Endothelial cell (in vitro differentiated cells): ENCODE results near the gene C5. TPM values are rescaled to one million over a fixed set of nuclear protein-coding genes. Genes with fewer than 3 reads are reported as not detected.

Experiments
- DNase-seq: peaks from one replicate; pipeline ENCODE4 v3.0.0; 2021; ENCODE audit warnings: low spot score
- H3K27ac Mint-ChIP-seq: one replicate; pipeline ENCODE4 v1.8.0; 2021; ENCODE audit warnings: mixed read lengths, inconsistent platforms; ENCODE audit not compliant: unreplicated experiment
- H3K27me3 Mint-ChIP-seq: one replicate; pipeline ENCODE4 v1.8.0; 2021; ENCODE audit warnings: mild to moderate bottlenecking, moderate library complexity, mixed read lengths, inconsistent platforms; ENCODE audit not compliant: unreplicated experiment
- H3K36me3 Mint-ChIP-seq: one replicate; pipeline ENCODE4 v1.8.0; 2021; ENCODE audit warnings: mild to moderate bottlenecking, low read depth, mixed read lengths, inconsistent platforms; ENCODE audit not compliant: unreplicated experiment
- H3K4me1 Mint-ChIP-seq: one replicate; pipeline ENCODE4 v1.8.0; 2021; ENCODE audit warnings: mild to moderate bottlenecking, mixed read lengths, inconsistent platforms; ENCODE audit not compliant: unreplicated experiment
- H3K4me3 Mint-ChIP-seq: one replicate; pipeline ENCODE4 v1.8.0; 2021; ENCODE audit warnings: mild to moderate bottlenecking, mixed read lengths, inconsistent platforms; ENCODE audit not compliant: unreplicated experiment
- H3K9me3 Mint-ChIP-seq: one replicate; pipeline ENCODE4 v1.8.0; 2021; ENCODE audit warnings: mixed read lengths, inconsistent platforms; ENCODE audit not compliant: unreplicated experiment
- CTCF ChIP-seq: fragments of 200-600 bp; sonication (generic); IDR thresholded peaks from one replicate; pipeline ENCODE4 v1.5.0; 2021; ENCODE audit warnings: antibody characterized with exemption; ENCODE audit not compliant: unreplicated experiment
- total RNA-seq: library from RNA; stranded (reverse); fragmentation: NEBNext Ultra II Directional; extraction: Animal tissue kit (Norgen Biotek cat#: 25700); gene quantifications from one replicate; pipeline ENCODE4 v1.2.1, GENCODE V29; 2021; ENCODE audit not compliant: unreplicated experiment

Gene C5
- total RNA-seq, 1 donor from 2014 or later, result 0.41 TPM

GRCh38 chr9:120999317-120999716, 50.8 kb downstream of the C5 start:
- Mint-ChIP-seq H3K4me3 (no peak overlapping the region), H3K4me1 (no peaks in the 10 kb centered on the region), H3K27ac (no peak overlapping the region), H3K36me3 (no peaks in the 10 kb centered on the region), H3K27me3 (no peaks in the 10 kb centered on the region), H3K9me3 (no peaks in the 10 kb centered on the region)
- DNase-seq, result no peak
- TF ChIP-seq CTCF, result no peak

- H3K27me3 Mint-ChIP-seq, result no peaks in the 10 kb centered on the region
Measured at GRCh38 chr9:120998111-120998510, 52.0 kb downstream of the C5 start.

GRCh38 chr9:120997502-120997901, 52.6 kb downstream of the C5 start:
- Mint-ChIP-seq H3K27ac (no peak overlapping the region), H3K27me3 (no peaks in the 10 kb centered on the region), H3K4me1 (no peaks in the 10 kb centered on the region), H3K9me3 (no peaks in the 10 kb centered on the region), H3K36me3 (no peaks in the 10 kb centered on the region), H3K4me3 (no peak overlapping the region)
- no peak for TF ChIP-seq CTCF
- DNase-seq, result no peak

More at GRCh38 chr9:120998111-120998510, 52.0 kb downstream of the C5 start:
- no peak for DNase-seq
- H3K36me3 Mint-ChIP-seq, result no peaks in the 10 kb centered on the region
- H3K4me3 Mint-ChIP-seq, result no peak overlapping the region
- no peak overlapping the region for H3K27ac Mint-ChIP-seq
- no peak for TF ChIP-seq CTCF
- H3K4me1 Mint-ChIP-seq, result no peaks in the 10 kb centered on the region
- no peaks in the 10 kb centered on the region for H3K9me3 Mint-ChIP-seq

- Mint-ChIP-seq H3K27ac (no peak overlapping the region), H3K9me3 (no peaks in the 10 kb centered on the region), H3K4me1 (no peaks in the 10 kb centered on the region), H3K4me3 (no peak overlapping the region), H3K36me3 (no peaks in the 10 kb centered on the region), H3K27me3 (no peaks in the 10 kb centered on the region)
- no peak for DNase-seq
- no peak for TF ChIP-seq CTCF
Measured at GRCh38 chr9:120996409-120996808, 53.7 kb downstream of the C5 start.

- no peaks in the 10 kb centered on the region for H3K27me3 Mint-ChIP-seq
- no peak overlapping the region for H3K27ac Mint-ChIP-seq
- no peaks in the 10 kb centered on the region for H3K9me3 Mint-ChIP-seq
- H3K4me3 Mint-ChIP-seq, result no peak overlapping the region
- DNase-seq, result no peak
- no peaks in the 10 kb centered on the region for H3K36me3 Mint-ChIP-seq
- H3K4me1 Mint-ChIP-seq, result peaks cover 9% of the 10 kb centered on the region
- TF ChIP-seq CTCF, result no peak
Measured at GRCh38 chr9:120989065-120989464, 61.0 kb downstream of the C5 start.
